Measurements from ENCODE around the gene RIMBP2.

DNA sequence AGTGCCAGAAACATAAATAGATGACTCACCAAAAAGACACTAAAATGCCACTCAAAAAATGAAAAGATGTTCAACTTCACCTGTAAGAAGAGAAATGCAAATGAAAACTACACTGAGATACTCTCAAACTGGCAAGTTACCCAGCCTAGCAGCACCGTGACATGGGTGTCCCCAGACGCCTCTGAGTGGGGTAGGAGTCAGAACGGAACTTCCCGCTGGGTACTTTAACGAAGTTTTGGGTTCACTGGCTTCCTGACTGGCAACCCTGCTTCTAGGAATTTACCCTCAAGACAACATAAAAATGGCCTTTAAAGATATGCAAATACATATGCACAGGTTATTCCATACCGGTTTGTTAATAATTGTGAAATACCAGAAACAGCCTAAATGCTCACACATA, 52.6 kb downstream of the RIMBP2 start:
- TF ChIP-seq, protein P1, sequence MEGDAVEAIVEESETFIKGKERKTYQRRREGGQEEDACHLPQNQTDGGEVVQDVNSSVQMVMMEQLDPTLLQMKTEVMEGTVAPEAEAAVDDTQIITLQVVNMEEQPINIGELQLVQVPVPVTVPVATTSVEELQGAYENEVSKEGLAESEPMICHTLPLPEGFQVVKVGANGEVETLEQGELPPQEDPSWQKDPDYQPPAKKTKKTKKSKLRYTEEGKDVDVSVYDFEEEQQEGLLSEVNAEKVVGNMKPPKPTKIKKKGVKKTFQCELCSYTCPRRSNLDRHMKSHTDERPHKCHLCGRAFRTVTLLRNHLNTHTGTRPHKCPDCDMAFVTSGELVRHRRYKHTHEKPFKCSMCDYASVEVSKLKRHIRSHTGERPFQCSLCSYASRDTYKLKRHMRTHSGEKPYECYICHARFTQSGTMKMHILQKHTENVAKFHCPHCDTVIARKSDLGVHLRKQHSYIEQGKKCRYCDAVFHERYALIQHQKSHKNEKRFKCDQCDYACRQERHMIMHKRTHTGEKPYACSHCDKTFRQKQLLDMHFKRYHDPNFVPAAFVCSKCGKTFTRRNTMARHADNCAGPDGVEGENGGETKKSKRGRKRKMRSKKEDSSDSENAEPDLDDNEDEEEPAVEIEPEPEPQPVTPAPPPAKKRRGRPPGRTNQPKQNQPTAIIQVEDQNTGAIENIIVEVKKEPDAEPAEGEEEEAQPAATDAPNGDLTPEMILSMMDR (IDR thresholded peaks at IDR 0.05), result no peak
- no peak for TF ChIP-seq POLR2A (IDR thresholded peaks at IDR 0.05)
